ENCODE results near the gene SUV39H2.

DNA sequence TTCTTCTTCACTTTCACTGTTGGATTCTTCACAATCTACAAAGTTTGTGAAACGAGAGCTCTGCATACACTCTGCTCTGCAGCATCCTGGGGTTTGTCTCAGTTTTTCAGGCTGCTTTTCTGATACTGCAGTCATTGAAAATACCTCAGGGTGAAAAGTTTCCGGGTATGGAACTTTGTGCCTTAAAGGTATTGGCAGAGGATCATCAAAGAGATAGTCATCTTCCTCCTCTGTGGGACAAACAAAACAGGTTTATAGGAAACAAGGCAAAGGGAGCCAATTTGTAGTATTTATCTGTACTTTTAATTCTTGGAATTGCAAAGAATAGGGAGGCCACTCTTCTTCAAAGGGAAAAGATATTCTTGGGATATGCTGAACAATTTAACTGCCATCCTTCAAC, 30.4 kb downstream of the SUV39H2 start:
- TF ChIP-seq, protein P1, sequence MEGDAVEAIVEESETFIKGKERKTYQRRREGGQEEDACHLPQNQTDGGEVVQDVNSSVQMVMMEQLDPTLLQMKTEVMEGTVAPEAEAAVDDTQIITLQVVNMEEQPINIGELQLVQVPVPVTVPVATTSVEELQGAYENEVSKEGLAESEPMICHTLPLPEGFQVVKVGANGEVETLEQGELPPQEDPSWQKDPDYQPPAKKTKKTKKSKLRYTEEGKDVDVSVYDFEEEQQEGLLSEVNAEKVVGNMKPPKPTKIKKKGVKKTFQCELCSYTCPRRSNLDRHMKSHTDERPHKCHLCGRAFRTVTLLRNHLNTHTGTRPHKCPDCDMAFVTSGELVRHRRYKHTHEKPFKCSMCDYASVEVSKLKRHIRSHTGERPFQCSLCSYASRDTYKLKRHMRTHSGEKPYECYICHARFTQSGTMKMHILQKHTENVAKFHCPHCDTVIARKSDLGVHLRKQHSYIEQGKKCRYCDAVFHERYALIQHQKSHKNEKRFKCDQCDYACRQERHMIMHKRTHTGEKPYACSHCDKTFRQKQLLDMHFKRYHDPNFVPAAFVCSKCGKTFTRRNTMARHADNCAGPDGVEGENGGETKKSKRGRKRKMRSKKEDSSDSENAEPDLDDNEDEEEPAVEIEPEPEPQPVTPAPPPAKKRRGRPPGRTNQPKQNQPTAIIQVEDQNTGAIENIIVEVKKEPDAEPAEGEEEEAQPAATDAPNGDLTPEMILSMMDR (IDR thresholded peaks at IDR 0.05) = no peak
- TF ChIP-seq POLR2A (IDR thresholded peaks at IDR 0.05) = no peak

Measured in body of pancreas (tissue), 4 donors.